H1 (cell line): ENCODE results near the gene RPS6KA2. TPM values are rescaled to one million over a fixed set of nuclear protein-coding genes. Genes with fewer than 3 reads are reported as not detected.

ENCODE experiments used
- CREB1 ChIP-seq: IDR thresholded peaks from 2 replicates; pipeline ENCODE4 v1.6.1; 2012; ENCODE audit warnings: inconsistent platforms
- SP2 ChIP-seq: IDR thresholded peaks from 2 replicates; pipeline ENCODE4 v1.6.1; 2012; ENCODE audit warnings: mild to moderate bottlenecking, low read length, inconsistent platforms
- polyA plus RNA-seq, 7 experiments: library from polyadenylated mRNA; depleted of rRNA in 3 of 7; stranded (reverse) in 5 of 7; unstranded in 2 of 7; fragments of >200 nt in 5 of 7; fragments of 200-250 nt in 2 of 7; gene quantifications; 1 replicate in 5 of 7; 2 replicates in 1 of 7; 4 replicates in 1 of 7; pipeline versions ENCODE4 v1.2.1 to v1.2.3, GENCODE V29; 2011 to 2013; ENCODE audit warnings: missing spikeins in 2 of 7, mixed read lengths in 2 of 7
- total RNA-seq: library from RNA; stranded (reverse); fragmentation: NEBNext Ultra II Directional; extraction: Animal tissue kit (Norgen Biotek cat#: 25700); gene quantifications from 2 replicates; pipeline ENCODE4 v1.2.1, GENCODE V29; 2021

Gene RPS6KA2
- total and polyA plus RNA-seq, 2 of the 8 experiments (the other 6 are each of a cell fraction or from before 2014, with no cell fraction given), result 8.8 to 25.7 TPM

GRCh38 chr6:166470863-166471410 lies 156.1 kb downstream of the RPS6KA2 start (continued):
- TF ChIP-seq CREB1 (no peak), SP2 (no peak)
